Vagina (tissue), 2 donors: Measurements from ENCODE around the gene MARCHF3. TPM values are rescaled to one million over a fixed set of nuclear protein-coding genes. Genes with fewer than 3 reads are reported as not detected.

Experiments
- DNase-seq, 2 donors: peaks; one replicate each; pipeline ENCODE4 v3.0.0-alpha.2; 2017; ENCODE audit errors: extremely low spot score in 2 of 2
- H3K27ac ChIP-seq: fragments of 200-600 bp; sonication (generic); one replicate; pipeline ENCODE4 v1.5.1; 2019
- H3K27me3 ChIP-seq: fragments of 200-600 bp; sonication (generic); one replicate; pipeline ENCODE4 v1.5.1; 2019
- H3K36me3 ChIP-seq, 2 donors: fragments of 200-600 bp; sonication (generic); one replicate each; pipeline ENCODE4 v1.5.1; 2017 to 2019
- H3K4me1 ChIP-seq: fragments of 200-600 bp; sonication (generic); one replicate; pipeline ENCODE4 v1.5.1; 2019
- H3K4me3 ChIP-seq, 2 donors: fragments of 200-600 bp; sonication (generic); 1 replicate in 1 of 2; 2 replicates in 1 of 2; pipeline ENCODE4 v1.5.1; 2016 to 2019
- H3K9me3 ChIP-seq: fragments of 200-600 bp; sonication (generic); one replicate; pipeline ENCODE4 v1.5.1; 2019
- CTCF ChIP-seq, 3 experiments: fragments of 450-650 bp in 2 of 3; fragments of 200-600 bp in 1 of 3; sonication (generic) in 1 of 3; IDR thresholded peaks; one replicate each; pipeline ENCODE4 v1.5.1; 2017 to 2019; ENCODE audit warnings: antibody characterized with exemption in 3 of 3, mild to moderate bottlenecking in 2 of 3, moderate library complexity in 2 of 3
- POLR2A ChIP-seq, 2 donors: fragments of 450-650 bp; IDR thresholded peaks; one replicate each; pipeline ENCODE4 v1.6.1; 2017; ENCODE audit warnings: antibody characterized with exemption in 2 of 2, mild to moderate bottlenecking in 2 of 2, moderate library complexity in 2 of 2
- POLR2AphosphoS5 ChIP-seq, 2 donors: sonication (generic); formaldehyde crosslinking; IDR thresholded peaks; one replicate each; pipeline ENCODE4 v1.9.0; 2017; ENCODE audit warnings: antibody characterized with exemption in 2 of 2, mild to moderate bottlenecking in 2 of 2, low read depth in 1 of 2; ENCODE audit not compliant: insufficient read depth in 1 of 2
- intact Hi-C: fragments of 100-400 bp; cut with DNase I; formaldehyde crosslinking; loops from one replicate; pipeline ENCODE4 v1.15.1; 2023
- total RNA-seq: library from RNA; depleted of rRNA; stranded (reverse); fragments of >200 nt; gene quantifications from one replicate; pipeline ENCODE4 v1.2.3, GENCODE V29; 2016

The MARCHF3 gene
- total RNA-seq, 1 donor from 2014 or later: 2.0 TPM

DNA sequence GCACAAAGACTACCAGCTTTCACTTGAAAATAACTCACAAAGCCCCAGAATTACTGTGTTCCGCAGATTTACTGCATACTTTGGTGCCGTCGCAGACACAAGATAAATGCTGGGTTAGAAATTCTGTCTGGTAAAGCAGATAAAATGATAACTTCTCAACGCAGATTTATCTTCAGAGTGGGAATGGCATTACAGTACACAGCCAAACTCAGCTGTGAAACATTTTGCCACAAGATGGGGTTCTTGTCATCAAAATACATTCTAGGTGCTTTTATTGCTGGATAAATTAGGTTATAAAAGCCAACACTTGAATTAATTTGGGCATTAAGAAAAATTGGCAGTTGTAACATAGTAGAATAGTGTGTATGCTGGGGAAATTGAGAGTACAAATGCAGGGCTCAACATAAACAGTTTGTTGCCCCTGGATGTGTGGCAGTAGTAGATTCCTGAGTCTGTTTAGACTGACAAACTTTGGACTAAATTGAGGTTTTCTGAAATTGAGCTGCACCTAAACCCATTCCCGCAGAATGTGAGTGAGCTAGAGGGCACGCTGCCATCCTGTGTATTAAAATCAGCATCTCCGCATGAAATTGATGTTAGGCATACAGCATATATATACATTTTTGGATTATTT, 192.3 kb downstream of the MARCHF3 start:
- H3K36me3 ChIP-seq: no peaks in the 10 kb centered on the region
- TF ChIP-seq POLR2A (IDR thresholded peaks at IDR 0.05): no peak
- TF ChIP-seq CTCF (IDR thresholded peaks at IDR 0.05): peak in 1 of 3 experiments; percentile 8
- no peak overlapping the region for H3K27ac ChIP-seq
- no peaks in the 10 kb centered on the region for H3K9me3 ChIP-seq
- intact Hi-C loops: no loop called here
- H3K4me1 ChIP-seq: no peaks in the 10 kb centered on the region
- H3K27me3 ChIP-seq: no peaks in the 10 kb centered on the region
- DNase-seq: no peak
- no peak overlapping the region for H3K4me3 ChIP-seq

GRCh38 chr5:126837242-126837641, 193.1 kb downstream of the MARCHF3 start:
- no peak overlapping the region for H3K4me3 ChIP-seq
- no peaks in the 10 kb centered on the region for H3K4me1 ChIP-seq
- intact Hi-C loops: no loop called here
- no peaks in the 10 kb centered on the region for H3K36me3 ChIP-seq
- no peaks in the 10 kb centered on the region for H3K9me3 ChIP-seq
- TF ChIP-seq POLR2AphosphoS5 (IDR thresholded peaks at IDR 0.05; ENCODE audit: insufficient read depth in 1 of 2, low read depth in 1 of 2) (no peak), POLR2A (IDR thresholded peaks at IDR 0.05) (no peak), CTCF (IDR thresholded peaks at IDR 0.05) (no peak)
- H3K27ac ChIP-seq: no peak overlapping the region
- DNase-seq: no peak
- no peaks in the 10 kb centered on the region for H3K27me3 ChIP-seq

DNA sequence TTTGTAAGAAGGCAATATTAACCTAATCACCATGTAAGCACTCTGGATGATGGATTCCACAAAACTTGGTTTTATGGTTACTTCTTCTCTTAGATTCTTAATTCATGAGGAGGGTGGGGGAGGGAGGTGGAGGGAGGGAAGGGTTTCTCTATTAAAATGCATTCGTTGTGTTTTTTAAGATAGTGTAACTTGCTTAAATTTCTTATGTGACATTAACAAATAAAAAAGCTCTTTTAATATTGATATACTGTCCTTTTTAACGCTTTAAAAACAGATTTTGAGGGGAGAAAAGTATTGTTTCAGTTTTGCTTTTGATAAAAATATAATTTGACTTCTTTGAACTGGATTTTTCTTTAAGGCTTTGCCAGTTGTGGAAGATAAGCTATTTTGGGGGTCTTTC, 193.6 kb downstream of the MARCHF3 start:
- Histone ChIP-seq H3K4me3 (no peak overlapping the region), H3K27ac (no peak overlapping the region), H3K27me3 (no peaks in the 10 kb centered on the region), H3K9me3 (no peaks in the 10 kb centered on the region), H3K36me3 (no peaks in the 10 kb centered on the region), H3K4me1 (no peaks in the 10 kb centered on the region)
- TF ChIP-seq POLR2A (IDR thresholded peaks at IDR 0.05) (no peak), POLR2AphosphoS5 (IDR thresholded peaks at IDR 0.05; ENCODE audit: insufficient read depth in 1 of 2, low read depth in 1 of 2) (no peak), CTCF (IDR thresholded peaks at IDR 0.05) (no peak)
- no peak for DNase-seq
- intact Hi-C loops: no loop called here

- TF ChIP-seq POLR2A (IDR thresholded peaks at IDR 0.05): no peak
- TF ChIP-seq POLR2AphosphoS5 (IDR thresholded peaks at IDR 0.05; ENCODE audit: insufficient read depth in 1 of 2, low read depth in 1 of 2): no peak
- no peak for TF ChIP-seq CTCF (IDR thresholded peaks at IDR 0.05)
- Histone ChIP-seq H3K4me3 (no peak overlapping the region), H3K9me3 (no peaks in the 10 kb centered on the region), H3K4me1 (no peaks in the 10 kb centered on the region), H3K36me3 (peaks cover 0 to 8% of the 10 kb centered on the region in 2 donors), H3K27me3 (no peaks in the 10 kb centered on the region), H3K27ac (no peak overlapping the region)
- intact Hi-C loops: no loop called here
- DNase-seq: no peak
Observed at GRCh38 chr5:126831156-126831555, 199.2 kb downstream of the MARCHF3 start.

- Histone ChIP-seq H3K27me3 (no peaks in the 10 kb centered on the region), H3K36me3 (peaks cover 0 to 8% of the 10 kb centered on the region in 2 donors), H3K27ac (no peak overlapping the region), H3K4me3 (no peak overlapping the region), H3K4me1 (no peaks in the 10 kb centered on the region), H3K9me3 (no peaks in the 10 kb centered on the region)
- TF ChIP-seq CTCF (IDR thresholded peaks at IDR 0.05) (no peak), POLR2A (IDR thresholded peaks at IDR 0.05) (no peak), POLR2AphosphoS5 (IDR thresholded peaks at IDR 0.05; ENCODE audit: insufficient read depth in 1 of 2, low read depth in 1 of 2) (no peak)
- no peak for DNase-seq
- intact Hi-C loops: no loop called here
Observed at GRCh38 chr5:126830061-126830460, 200.3 kb downstream of the MARCHF3 start.
